Endometrial microvascular endothelial cells (primary cell): ENCODE measurements around the gene CYP19A1. TPM values are rescaled to one million over a fixed set of nuclear protein-coding genes. Genes with fewer than 3 reads are reported as not detected.
"Not testable (repeated sequence)": the region's sequence is repeated elsewhere in the genome, so short reads cannot be mapped to it uniquely, and the experiment has no call there.

Experiments
- in situ Hi-C: cut with HindIII; loops from 2 replicates; pipeline ENCODE4 v1.10.0; 2017; ENCODE audit warnings: low sequenced_read_pairs, low pct_unique_long_range_greater_than_20kb; ENCODE audit errors: inconsistent ontology term
- total RNA-seq: library from RNA; depleted of rRNA; stranded (reverse); fragments of >200 nt; gene quantifications from one replicate; pipeline ENCODE4 v1.2.3, GENCODE V29; 2015; ENCODE audit errors: inconsistent ontology term

Gene CYP19A1
- total RNA-seq, 1 donor from 2014 or later = not detected

GRCh38 chr15:51199541-51199940 lies 138.9 kb downstream of the CYP19A1 start:
- in situ Hi-C loops = no loop called here

- in situ Hi-C loops = no loop called here
Observed at GRCh38 chr15:51198701-51199232, 139.6 kb downstream of the CYP19A1 start.

GRCh38 chr15:51195459-51195858 lies 142.9 kb downstream of the CYP19A1 start:
- in situ Hi-C loops = no loop called here

DNA sequence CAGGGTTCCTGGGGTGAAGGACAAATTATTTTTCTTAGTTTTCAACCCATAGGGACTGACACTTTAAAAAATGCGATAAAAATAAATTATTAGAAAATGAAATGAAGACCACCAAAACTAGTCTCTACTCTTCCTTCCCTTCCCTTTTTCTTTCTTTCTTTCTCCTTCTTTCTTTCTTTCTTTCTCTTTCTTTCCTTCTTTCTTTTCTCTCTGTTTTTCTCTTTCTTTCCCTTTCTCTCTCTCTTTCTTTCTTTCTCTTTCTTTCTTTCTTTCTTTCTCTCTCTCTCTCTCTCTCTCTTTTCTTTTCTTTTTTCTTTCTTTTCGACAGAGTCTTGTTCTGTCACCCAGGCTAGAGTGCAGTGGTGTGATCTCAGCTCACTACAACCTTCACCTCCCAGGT lies 144.4 kb downstream of the CYP19A1 start:
- in situ Hi-C loops = no loop called here

- in situ Hi-C loops = no loop called here
Observed at GRCh38 chr15:51193526-51193925, 144.9 kb downstream of the CYP19A1 start.

DNA sequence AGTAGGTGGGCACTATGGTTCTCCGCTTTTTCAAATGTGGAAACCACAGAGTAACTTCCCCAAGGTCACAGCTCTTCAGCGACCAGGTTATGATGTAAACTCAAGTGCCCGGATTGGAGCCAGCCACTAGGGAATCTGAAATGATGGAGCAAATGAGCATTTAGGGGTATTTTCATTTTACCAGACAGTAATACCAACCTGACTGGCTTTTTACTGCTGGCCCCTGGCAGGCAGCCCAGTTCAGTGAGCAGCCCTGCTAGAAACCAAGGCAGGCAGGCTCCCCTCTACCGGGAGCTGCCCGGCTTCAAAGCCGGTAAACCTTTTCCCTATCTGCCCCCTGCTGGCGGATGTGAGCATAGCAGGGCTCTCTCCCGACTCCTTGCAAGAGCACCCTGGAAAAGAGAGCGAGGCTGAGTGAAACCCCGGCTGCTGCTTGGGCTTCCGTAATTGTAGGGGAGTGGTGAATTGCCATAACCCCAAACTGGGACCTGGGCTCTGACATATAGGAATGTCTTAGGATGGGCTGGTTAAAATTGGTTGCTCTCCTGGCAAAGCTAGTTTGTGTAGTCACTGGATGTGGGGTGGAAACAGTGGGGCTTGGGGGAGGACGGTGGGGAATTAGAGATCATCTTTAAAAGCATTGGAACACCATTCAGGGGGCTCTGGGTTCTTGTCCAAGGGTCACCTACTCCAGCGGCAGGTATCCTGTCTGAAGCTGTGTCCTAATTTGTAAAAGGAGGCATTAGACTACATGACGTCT lies 145.7 kb downstream of the CYP19A1 start:
- in situ Hi-C loops = no loop called here

- in situ Hi-C loops = no loop called here
Observed at GRCh38 chr15:51191766-51192165, 146.6 kb downstream of the CYP19A1 start.

- in situ Hi-C loops = no loop called here
Observed at GRCh38 chr15:51191072-51191670, 147.2 kb downstream of the CYP19A1 start.

GRCh38 chr15:51190424-51191068 lies 147.8 kb downstream of the CYP19A1 start:
- in situ Hi-C loops = no loop called here

DNA sequence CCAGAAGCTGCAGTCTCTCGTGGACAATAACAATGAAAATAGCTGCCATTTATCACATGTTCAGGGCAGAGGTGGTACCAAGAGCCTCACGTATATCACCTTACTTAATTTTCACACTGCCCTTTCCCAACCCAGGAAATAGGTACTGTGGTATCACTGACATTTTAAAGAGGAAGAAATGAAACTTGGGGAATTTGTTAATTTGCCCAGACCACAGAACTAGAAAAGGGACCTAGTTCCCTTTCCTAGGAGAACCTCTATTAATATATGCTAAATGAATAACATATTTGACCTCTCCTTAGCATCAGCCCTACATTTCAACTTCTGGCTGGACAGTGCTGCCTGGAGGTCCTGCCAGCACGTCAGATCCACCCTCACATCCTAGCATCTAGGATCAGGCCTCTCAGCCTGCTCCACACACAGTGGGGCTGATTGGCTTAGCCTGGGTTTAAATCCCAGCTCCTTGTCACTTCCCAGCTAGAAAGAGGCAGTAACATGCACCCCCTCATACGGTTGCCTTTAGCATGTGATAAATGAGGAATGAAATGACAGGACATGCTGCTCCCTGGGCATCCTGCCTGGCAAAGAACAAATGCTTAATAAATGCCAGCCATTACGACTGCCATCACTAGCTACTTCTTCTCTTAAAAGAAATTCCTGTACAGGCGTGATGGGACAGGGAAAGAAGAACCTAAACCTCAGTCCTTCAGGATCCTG lies 148.6 kb downstream of the CYP19A1 start:
- in situ Hi-C loops = no loop called here

GRCh38 chr15:51188791-51189190 lies 149.6 kb downstream of the CYP19A1 start:
- in situ Hi-C loops = not testable (repeated sequence)

GRCh38 chr15:51186891-51187290 lies 151.5 kb downstream of the CYP19A1 start:
- in situ Hi-C loops = no loop called here

DNA sequence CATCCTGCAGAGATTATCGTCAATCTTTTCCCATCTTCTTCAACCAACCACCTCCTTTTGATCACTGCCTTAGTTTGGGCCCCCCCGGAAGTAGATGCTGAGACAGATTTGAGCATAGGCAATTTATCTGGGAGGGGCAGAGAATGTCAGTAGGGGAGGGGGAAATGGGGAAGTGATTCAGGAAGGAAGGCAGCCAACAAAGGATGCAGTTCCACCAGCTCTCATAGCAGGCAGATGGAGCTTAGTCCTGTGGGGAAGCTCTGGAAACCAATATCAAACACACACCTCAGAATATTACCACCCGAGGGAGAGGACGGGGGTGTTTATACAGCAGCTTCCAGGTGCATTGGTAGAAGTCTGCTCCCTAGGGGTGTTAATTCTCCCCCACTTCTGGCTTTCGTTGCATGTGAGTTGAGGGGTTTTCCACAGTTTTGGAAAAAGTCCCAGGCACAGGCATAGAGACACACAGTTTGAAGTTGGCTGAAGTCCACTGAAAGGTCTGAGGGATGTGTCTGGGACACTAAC lies 152.2 kb downstream of the CYP19A1 start:
- in situ Hi-C loops = no loop called here

DNA sequence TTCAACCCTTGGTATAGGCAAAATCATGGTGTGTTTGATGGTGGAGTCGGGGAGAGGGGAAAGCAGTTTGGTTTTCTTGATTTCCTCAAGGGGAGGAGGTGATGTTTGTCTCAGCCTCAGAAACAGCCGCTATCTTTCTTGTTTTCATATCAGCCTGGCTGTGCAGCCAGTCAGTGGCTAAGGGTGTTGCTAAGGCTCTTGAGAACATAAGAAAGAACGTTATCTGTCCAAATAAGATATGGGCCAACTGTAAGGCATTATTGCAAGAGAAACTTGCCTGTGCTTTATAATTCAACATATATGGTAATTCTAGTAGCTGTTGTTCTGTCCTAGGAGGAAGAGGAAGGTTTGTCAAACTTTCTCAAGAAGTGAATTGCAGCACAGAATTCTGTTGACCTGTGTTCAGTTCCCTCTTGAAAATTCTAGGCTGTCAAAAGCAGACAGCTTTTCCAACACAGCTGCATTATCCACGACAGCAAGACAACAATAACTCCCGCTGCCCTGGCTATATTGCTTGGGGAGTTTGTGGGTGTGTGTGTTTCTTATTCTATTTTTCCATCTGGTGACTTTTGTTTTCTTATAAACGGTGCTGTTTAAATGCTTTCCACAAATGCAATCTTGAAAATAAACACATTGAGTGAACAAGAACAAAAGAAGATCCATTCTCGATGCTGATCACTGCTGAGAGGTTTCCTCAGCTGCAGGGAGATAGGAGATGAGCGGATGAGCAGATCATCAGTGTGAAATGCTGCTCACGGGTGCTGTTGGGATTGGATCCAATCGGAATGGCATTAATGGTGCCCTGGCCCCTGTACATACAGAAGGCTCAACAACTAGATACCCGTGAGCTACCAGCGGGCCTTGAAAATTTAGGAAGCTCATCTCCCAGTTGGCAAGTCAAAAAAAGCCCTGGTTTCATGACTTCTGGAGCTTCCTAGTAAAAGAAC lies 152.9 kb downstream of the CYP19A1 start:
- in situ Hi-C loops = no loop called here

DNA sequence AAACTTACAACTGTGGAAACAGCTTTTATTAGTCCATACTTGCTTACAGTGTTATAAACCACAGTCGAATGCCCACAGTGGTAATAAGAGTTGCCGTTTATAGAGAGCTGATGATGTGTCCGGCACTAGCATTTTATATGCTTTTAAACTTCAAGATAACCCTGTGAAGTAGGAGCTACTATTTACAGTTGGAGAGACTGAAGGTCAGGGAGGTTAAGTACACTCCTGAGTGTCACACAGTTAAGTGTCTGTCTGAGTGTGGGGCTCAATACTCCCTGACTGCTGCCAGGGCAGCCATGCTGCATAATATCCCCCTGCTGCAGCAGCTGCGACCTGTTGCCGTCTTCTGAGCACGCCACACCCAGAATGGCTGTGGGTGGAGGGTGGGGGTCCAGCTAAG lies 153.8 kb downstream of the CYP19A1 start:
- in situ Hi-C loops = no loop called here

DNA sequence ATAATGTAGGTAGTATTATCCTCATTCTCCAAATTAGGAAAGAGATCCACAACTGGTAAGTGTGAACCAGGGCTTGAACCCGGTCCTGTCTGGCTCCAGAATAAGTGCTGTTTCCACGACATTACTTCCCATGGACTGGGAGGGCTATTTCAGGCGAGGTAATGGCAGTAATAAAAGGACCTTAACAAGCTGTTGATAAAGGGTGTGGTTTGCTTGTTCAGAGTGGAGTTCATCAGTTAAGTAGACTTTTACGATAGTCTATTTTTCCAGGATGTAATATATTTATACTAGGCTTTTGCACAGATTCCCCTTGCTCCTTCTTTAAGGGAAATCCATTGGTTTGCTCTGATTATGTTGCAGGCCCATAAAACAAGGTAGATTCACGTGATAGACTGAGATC lies 155.3 kb downstream of the CYP19A1 start:
- in situ Hi-C loops = no loop called here

GRCh38 chr15:51181905-51182304 lies 156.5 kb downstream of the CYP19A1 start:
- in situ Hi-C loops = no loop called here

GRCh38 chr15:51181221-51181620 lies 157.2 kb downstream of the CYP19A1 start:
- in situ Hi-C loops = no loop called here
